Airway epithelial cell (primary cell): ENCODE results near the gene KCNH6. TPM values are rescaled to one million over a fixed set of nuclear protein-coding genes. Genes with fewer than 3 reads are reported as not detected.

Experiments used
- total RNA-seq: library from RNA; depleted of rRNA; stranded (reverse); fragments of >200 nt; gene quantifications from 2 replicates; pipeline ENCODE4 v1.2.3, GENCODE V29; 2015

Gene KCNH6
- not detected in 2 replicates for total RNA-seq

DNA sequence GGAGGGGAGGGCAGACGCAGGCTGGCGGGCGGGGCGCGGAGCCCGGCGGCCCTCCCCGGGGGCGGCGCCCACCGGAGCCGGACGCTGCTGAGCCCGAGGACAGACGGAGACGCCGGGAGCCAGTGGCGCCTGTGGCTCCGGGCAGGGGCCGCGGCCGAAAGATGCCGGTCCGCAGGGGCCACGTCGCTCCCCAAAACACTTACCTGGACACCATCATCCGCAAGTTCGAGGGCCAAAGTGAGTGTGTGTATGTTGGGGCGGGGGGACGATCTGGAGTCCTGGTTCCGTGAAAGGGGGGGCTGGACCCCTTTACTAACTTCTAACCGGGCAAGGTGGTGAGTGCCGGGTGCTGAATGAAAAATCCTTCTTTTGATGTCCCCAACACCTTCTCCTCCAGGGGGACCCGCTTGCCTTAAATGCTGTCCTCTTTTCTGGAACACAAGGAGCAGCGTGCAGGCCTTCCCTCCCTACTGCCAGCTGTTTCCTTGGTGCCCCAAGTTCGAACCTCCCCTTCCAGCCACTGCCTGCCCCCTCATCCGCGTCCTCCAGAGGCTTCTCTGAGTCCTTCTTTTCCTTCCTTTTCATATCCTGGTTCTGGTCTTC is at the start of gene KCNH6:
KCNH6 (plus strand) TSS at position 106 of the 603 bp plus-strand sequence; CDS start at position 162, 56 bp downstream.

GRCh38 chr17:63476854-63477479 is 46.2 kb upstream of the KCNH6 start, which contains the start of gene ACE:
Gene ACE, plus strand, starts transcription at chr17:63477061. Its CDS starts 34 bp downstream, at chr17:63477095.

GRCh38 chr17:63549946-63550816 is 27.0 kb downstream of the KCNH6 start, which contains the start of gene DCAF7:
Gene DCAF7, plus strand, starts transcription at chr17:63550477. Its CDS starts 201 bp downstream, at chr17:63550678.

Other genes with a start within 250 kb of the KCNH6 start
- gene CYB561, start 77.1 kb upstream of the KCNH6 start, total RNA-seq = 29.7 and 33.6 TPM in 2 replicates
- gene ACE, start 46.3 kb upstream of the KCNH6 start, total RNA-seq = 0.14 TPM in 1 of 2 replicates, not detected in the other
- gene DCAF7, start 27.1 kb downstream of the KCNH6 start, total RNA-seq = 26.3 and 36.1 TPM in 2 replicates
- 23.3 and 26.3 TPM in 2 replicates for gene TACO1, start 77.5 kb downstream of the KCNH6 start, total RNA-seq
- 12.6 and 13.3 TPM in 2 replicates for gene MAP3K3, start 99.1 kb downstream of the KCNH6 start, total RNA-seq
- gene LIMD2, start 176.8 kb downstream of the KCNH6 start, total RNA-seq = 17.1 and 21.8 TPM in 2 replicates
- 13.4 and 20.8 TPM in 2 replicates for gene STRADA, start 218.4 kb downstream of the KCNH6 start, total RNA-seq